Breast epithelium (tissue), 4 donors: Measurements from ENCODE around the gene RHOT2. TPM values are rescaled to one million over a fixed set of nuclear protein-coding genes. Genes with fewer than 3 reads are reported as not detected.
"Not testable (repeated sequence)": the region's sequence is repeated elsewhere in the genome, so short reads cannot be mapped to it uniquely, and the experiment has no call there.

Experiments
- DNase-seq, 2 donors: peaks; one replicate each; pipeline ENCODE4 v3.0.0-alpha.2; 2019; ENCODE audit warnings: low spot score in 2 of 2
- H3K27ac ChIP-seq, 2 donors: fragments of 200-600 bp; sonication (generic) in 1 of 2; one replicate each; pipeline ENCODE4 v1.5.1; 2016 to 2019; ENCODE audit warnings: mild to moderate bottlenecking in 1 of 2
- H3K27me3 ChIP-seq, 2 donors: fragments of 200-600 bp; sonication (generic) in 1 of 2; one replicate each; pipeline versions ENCODE4 v1.5.1 to v1.6.0; 2017 to 2019; ENCODE audit warnings: control low read depth in 1 of 2, mild to moderate bottlenecking in 1 of 2
- H3K36me3 ChIP-seq: fragments of 200-600 bp; one replicate; pipeline ENCODE4 v1.5.1; 2019
- H3K4me1 ChIP-seq, 2 donors: fragments of 200-600 bp; sonication (generic); one replicate each; pipeline ENCODE4 v1.5.1; 2016 to 2019; ENCODE audit warnings: control low read depth in 1 of 2
- H3K4me3 ChIP-seq, 3 donors: fragments of 200-600 bp; sonication (generic); 1 replicate in 2 of 3; 2 replicates in 1 of 3; pipeline ENCODE4 v1.5.1; 2016 to 2019; ENCODE audit warnings: mild to moderate bottlenecking in 3 of 3, moderate library complexity in 2 of 3
- H3K9me3 ChIP-seq, 2 donors: fragments of 200-600 bp; sonication (generic) in 1 of 2; one replicate each; pipeline ENCODE4 v1.5.1; 2016 to 2019; ENCODE audit warnings: control low read depth in 1 of 2
- POLR2A ChIP-seq: fragments of 450-650 bp; IDR thresholded peaks from one replicate; pipeline ENCODE4 v1.6.1; 2016; ENCODE audit warnings: antibody characterized with exemption, mild to moderate bottlenecking, moderate library complexity
- POLR2AphosphoS5 ChIP-seq, 3 donors: sonication (generic); formaldehyde crosslinking; IDR thresholded peaks; one replicate each; pipeline ENCODE4 v1.6.1; 2017; ENCODE audit warnings: antibody characterized with exemption in 3 of 3
- intact Hi-C: fragments of 100-400 bp; cut with DNase I; formaldehyde crosslinking; loops from one replicate; pipeline ENCODE4 v1.15.1; 2023; ENCODE audit warnings: low total_unique reads
- total RNA-seq, 3 donors: library from RNA; depleted of rRNA; stranded (reverse); fragments of >200 nt; gene quantifications; one replicate each; pipeline ENCODE4 v1.1.0, GENCODE V29; 2016
- TF ChIP-seq, protein P1 (sequence below), 3 donors: fragments of 450-650 bp; IDR thresholded peaks; one replicate each; pipeline ENCODE4 v1.5.1; 2016 to 2017; ENCODE audit warnings: antibody characterized with exemption in 3 of 3, mild to moderate bottlenecking in 3 of 3, moderate library complexity in 3 of 3

The RHOT2 gene
- total RNA-seq, 3 donors from 2014 or later, result 39.4 to 90.8 (median 66.9) TPM

DNA sequence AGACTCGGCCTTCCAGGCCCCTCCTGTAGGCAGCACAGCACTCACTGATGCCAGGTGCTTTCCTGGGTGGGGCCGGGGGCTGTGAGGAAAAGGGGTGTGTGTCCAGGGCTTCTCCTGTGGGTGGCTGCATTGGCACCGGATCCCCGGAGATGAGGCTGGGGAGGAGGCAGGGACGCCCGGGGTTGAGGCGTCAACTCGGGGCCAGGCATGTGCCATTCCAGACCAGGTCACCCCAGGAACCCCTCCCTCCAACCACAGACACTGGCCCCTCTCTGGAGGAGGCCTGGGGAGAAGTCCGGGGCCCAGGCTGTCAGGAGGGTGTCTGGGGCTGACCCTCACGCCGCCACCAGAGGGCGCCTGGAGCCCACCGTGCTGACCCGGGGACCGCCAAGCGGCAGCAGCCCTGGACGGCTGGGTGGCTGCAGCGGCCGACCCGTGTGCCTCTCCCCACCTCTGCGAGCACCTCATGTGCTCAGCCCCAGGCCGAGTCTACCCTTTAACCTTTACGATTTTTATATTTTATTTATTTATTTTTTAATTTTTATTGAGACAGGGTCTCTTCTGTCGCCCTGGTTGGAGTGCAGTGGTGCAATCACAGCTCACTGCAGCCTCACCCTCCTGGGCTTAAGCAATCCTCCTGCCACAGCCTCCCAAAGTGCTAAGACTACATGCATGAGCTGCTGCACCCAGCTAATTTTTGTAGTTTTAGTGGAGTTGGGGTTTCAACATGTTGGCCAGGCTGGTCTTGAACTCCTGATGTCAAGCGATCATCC is 43.8 kb downstream of the RHOT2 start:
- Histone ChIP-seq H3K36me3 (no peaks in the 10 kb centered on the region), H3K27me3 (peaks cover 13 to 54% of the 10 kb centered on the region in 2 donors), H3K4me3 (no peak overlapping the region), H3K4me1 (peaks cover 0 to 14% of the 10 kb centered on the region in 2 donors), H3K9me3 (no peaks in the 10 kb centered on the region), H3K27ac (no peak overlapping the region)
- TF ChIP-seq, protein P1, sequence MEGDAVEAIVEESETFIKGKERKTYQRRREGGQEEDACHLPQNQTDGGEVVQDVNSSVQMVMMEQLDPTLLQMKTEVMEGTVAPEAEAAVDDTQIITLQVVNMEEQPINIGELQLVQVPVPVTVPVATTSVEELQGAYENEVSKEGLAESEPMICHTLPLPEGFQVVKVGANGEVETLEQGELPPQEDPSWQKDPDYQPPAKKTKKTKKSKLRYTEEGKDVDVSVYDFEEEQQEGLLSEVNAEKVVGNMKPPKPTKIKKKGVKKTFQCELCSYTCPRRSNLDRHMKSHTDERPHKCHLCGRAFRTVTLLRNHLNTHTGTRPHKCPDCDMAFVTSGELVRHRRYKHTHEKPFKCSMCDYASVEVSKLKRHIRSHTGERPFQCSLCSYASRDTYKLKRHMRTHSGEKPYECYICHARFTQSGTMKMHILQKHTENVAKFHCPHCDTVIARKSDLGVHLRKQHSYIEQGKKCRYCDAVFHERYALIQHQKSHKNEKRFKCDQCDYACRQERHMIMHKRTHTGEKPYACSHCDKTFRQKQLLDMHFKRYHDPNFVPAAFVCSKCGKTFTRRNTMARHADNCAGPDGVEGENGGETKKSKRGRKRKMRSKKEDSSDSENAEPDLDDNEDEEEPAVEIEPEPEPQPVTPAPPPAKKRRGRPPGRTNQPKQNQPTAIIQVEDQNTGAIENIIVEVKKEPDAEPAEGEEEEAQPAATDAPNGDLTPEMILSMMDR (IDR thresholded peaks at IDR 0.05), result peak; percentile 62 to 93 (median 88)
- no peak for TF ChIP-seq POLR2AphosphoS5 (IDR thresholded peaks at IDR 0.05)
- DNase-seq, result peak in 1 of 2 donors; percentile 82
- intact Hi-C loops, result no loop called here

DNA sequence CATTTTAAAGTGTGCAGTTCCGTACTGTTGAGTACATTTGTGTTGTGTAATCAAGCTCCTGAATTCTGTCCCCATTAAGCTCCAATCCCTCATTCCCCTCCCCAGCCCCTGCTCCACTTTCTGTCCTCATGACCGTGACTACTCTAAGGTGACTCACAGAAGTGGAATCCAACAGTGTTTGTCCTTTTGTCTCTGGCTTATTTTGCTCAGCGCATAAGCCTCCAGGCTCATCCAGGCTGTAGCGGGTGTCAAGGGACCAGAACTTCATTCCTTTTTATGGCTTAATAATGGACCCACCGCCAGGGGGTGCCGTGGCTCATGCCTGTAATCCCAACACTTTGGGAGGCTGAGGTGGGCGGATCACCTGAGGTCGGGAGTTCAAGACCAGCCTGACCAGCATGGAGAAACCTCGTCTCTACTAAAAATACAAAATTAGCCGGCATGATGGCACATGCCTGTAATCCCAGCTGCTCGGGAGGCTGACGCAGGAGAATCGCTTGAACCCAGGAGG is 44.9 kb downstream of the RHOT2 start:
- H3K27ac ChIP-seq, DNase-seq, H3K4me3 ChIP-seq, intact Hi-C loops, H3K9me3 ChIP-seq, H3K36me3 ChIP-seq: not testable (repeated sequence)
- Histone ChIP-seq H3K27me3 (peaks cover 13 to 43% of the 10 kb centered on the region in 2 donors), H3K4me1 (peaks cover 0 to 11% of the 10 kb centered on the region in 2 donors)
- TF ChIP-seq, protein P1 (IDR thresholded peaks at IDR 0.05), result peak; percentile 27 to 44 (median 32)

DNA sequence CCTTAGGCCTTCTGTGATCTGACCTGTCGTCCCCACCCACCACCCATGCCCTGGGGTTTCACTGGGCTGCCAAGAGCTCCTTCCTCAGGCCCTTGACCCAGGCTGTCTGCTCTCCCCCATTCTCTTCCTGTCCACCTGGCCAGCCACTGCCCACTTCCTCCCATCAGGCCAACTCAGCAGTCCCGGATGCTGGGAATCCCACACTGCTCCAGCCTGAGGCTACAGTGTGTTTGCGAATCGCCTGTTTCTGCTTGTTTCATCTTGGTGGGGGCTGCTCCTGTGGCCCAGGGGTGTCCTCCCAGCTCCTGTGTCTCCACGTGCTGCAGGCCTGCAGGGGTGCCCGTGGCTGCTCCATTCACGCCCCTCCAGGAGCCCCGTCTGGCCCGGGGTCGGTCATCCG is 46.1 kb downstream of the RHOT2 start:
- Histone ChIP-seq H3K9me3 (no peaks in the 10 kb centered on the region), H3K27ac (no peak overlapping the region), H3K27me3 (peaks cover 12 to 30% of the 10 kb centered on the region in 2 donors), H3K4me1 (peaks cover 0 to 11% of the 10 kb centered on the region in 2 donors), H3K36me3 (no peaks in the 10 kb centered on the region), H3K4me3 (peak overlapping the region in 1 of 3 donors; percentile 96)
- no peak for TF ChIP-seq POLR2AphosphoS5 (IDR thresholded peaks at IDR 0.05)
- TF ChIP-seq, protein P1 (IDR thresholded peaks at IDR 0.05), result no peak
- no peak for TF ChIP-seq POLR2A
- intact Hi-C loops, result no loop called here
- no peak for DNase-seq

DNA sequence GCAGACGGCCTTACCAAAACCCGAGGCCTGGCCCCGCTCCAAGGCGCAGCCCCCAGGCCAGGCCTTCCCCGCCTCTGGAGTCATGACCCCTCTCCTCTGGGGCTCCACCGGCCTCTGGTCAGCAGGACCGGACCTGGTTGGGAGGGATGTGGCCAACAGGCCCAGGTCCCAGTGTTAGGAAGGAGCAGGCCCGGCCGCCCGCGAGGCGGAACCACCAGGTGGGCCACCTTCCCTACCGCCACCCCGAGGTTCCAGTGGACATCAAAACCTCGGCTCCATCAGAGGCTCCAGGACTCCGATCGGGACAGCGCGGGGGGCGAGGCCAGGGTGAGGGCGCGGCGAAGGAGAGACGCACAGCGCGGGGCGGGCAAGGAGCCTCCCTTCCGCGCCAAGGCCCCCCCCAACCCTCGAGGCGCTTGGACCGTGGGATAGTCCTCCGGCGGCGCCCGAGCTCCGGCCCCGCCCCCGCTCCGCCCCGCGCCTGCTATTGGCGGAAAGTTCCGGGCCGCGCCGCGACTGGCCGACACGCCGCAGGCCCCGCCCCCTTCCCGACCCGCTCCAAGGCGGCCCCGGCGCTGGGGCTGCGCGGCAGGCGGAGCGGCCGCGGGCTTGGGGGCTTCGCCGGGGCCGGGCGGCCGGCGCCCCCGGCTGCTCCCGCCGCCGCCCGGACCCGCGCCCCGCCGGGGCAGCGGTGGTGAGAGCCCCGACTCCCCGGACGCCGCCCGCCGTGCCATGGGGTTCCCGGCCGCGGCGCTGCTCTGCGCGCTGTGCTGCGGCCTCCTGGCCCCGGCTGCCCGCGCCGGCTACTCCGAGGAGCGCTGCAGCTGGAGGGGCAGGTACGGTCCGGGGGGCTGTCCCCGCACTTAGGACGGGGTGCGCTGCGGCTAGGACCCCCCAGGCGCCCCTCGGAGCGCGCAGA is 46.9 kb downstream of the RHOT2 start, which contains the start of gene METRN:
Gene METRN, plus strand, starts transcription at position 561 of the 919 bp plus-strand sequence. Its CDS starts 172 bp downstream, at position 733.
- H3K9me3 ChIP-seq, result no peaks in the 10 kb centered on the region

More for the DNA sequence above, 46.9 kb downstream of the RHOT2 start, which contains the start of gene METRN:
- no peak within 1 kb of the TSS for H3K27ac ChIP-seq
- intact Hi-C loops, result no loop called here
- peaks cover 8 to 23% of the 10 kb centered on the region in 2 donors for H3K27me3 ChIP-seq
- peak; percentile 78 to 87 for DNase-seq
- H3K4me1 ChIP-seq, result peaks cover under 1 to 12% of the 10 kb centered on the region in 2 donors
- no peaks in the 10 kb centered on the region for H3K36me3 ChIP-seq
- H3K4me3 ChIP-seq, result peak within 1 kb of the TSS; percentile 65 to 96 (median 72)
- no peak for TF ChIP-seq POLR2AphosphoS5 (IDR thresholded peaks at IDR 0.05)
- TF ChIP-seq, protein P1 (IDR thresholded peaks at IDR 0.05), result no peak
